ENCODE results near the gene PON3.

The PON3 gene

GRCh38 chr7:95396136-95397032 lies at the start of gene PON3:
PON3 (minus strand) TSS chr7:95396375; CDS start chr7:95396350, 25 bp downstream.
- TF ChIP-seq POLR2AphosphoS5 (IDR thresholded peaks at IDR 0.05; ENCODE audit: borderline replicate concordance, low read depth, low read length), result no peak
- no peak for TF ChIP-seq EZH2 (IDR thresholded peaks at IDR 0.05)
- TF ChIP-seq FOXP2 (optimal IDR thresholded peaks at IDR 0.05; ENCODE audit: control extremely low read depth, extremely low read length, insufficient read depth), result no peak
- no peak within 1 kb of the TSS for H3K9ac ChIP-seq (ENCODE audit: insufficient read length)

DNA sequence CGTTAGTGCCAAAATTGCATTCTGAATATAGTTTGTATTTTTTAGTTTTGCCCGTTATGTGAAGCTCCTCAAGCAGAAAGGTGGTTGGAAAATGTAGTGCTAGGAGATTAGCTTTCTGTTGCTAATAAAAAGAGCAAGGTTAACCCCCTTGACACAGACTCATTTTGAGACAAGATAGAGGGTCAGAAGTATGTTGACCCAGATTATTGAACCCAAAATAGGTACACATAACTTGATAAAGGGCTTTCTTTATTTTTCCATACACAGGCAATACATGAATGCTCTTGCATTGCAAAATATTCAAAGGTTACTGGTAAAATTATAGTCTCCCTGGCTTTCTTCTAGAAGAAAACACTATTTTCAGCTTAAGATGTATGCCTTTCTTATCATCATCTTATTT lies 48.6 kb upstream of the PON3 start:
- no peak overlapping the region for H3K4me3 ChIP-seq
- no peaks in the 10 kb centered on the region for H3K36me3 ChIP-seq (ENCODE audit: insufficient read depth, low read length)
- no peak for TF ChIP-seq FOXP2 (optimal IDR thresholded peaks at IDR 0.05; ENCODE audit: control extremely low read depth, extremely low read length, insufficient read depth)
- TF ChIP-seq EZH2 (IDR thresholded peaks at IDR 0.05), result no peak
- TF ChIP-seq POLR2AphosphoS5 (IDR thresholded peaks at IDR 0.05; ENCODE audit: borderline replicate concordance, low read depth, low read length), result no peak
- no peaks in the 10 kb centered on the region for H3K9me3 ChIP-seq (ENCODE audit: low read depth, low read length)
- H3K9ac ChIP-seq (ENCODE audit: insufficient read length), result no peak overlapping the region
- H3K27ac ChIP-seq, result no peak overlapping the region
- no peak for DNase-seq (ENCODE audit: low read depth, low spot score)

More at GRCh38 chr7:95396136-95397032, at the start of gene PON3:
- Histone ChIP-seq H3K27ac (no peak within 1 kb of the TSS), H3K9me3 (ENCODE audit: low read depth, low read length) (no peaks in the 10 kb centered on the region), H3K4me3 (no peak within 1 kb of the TSS), H3K36me3 (ENCODE audit: insufficient read depth, low read length) (no peaks in the 10 kb centered on the region)
- DNase-seq (ENCODE audit: low read depth, low spot score), result no peak

GRCh38 chr7:95441042-95441823 lies 45.1 kb upstream of the PON3 start:
- H3K4me3 ChIP-seq, result no peak overlapping the region
- no peak for TF ChIP-seq FOXP2 (optimal IDR thresholded peaks at IDR 0.05; ENCODE audit: control extremely low read depth, extremely low read length, insufficient read depth)
- no peak for TF ChIP-seq EZH2 (IDR thresholded peaks at IDR 0.05)
- TF ChIP-seq POLR2AphosphoS5 (IDR thresholded peaks at IDR 0.05; ENCODE audit: borderline replicate concordance, low read depth, low read length), result no peak
- no peak for DNase-seq (ENCODE audit: low read depth, low spot score)

GRCh38 chr7:95440394-95441038 lies 44.3 kb upstream of the PON3 start:
- TF ChIP-seq EZH2 (IDR thresholded peaks at IDR 0.05) (no peak), POLR2AphosphoS5 (IDR thresholded peaks at IDR 0.05; ENCODE audit: borderline replicate concordance, low read depth, low read length) (no peak), FOXP2 (optimal IDR thresholded peaks at IDR 0.05; ENCODE audit: control extremely low read depth, extremely low read length, insufficient read depth) (no peak)
- Histone ChIP-seq H3K4me3 (no peak overlapping the region), H3K9me3 (ENCODE audit: low read depth, low read length) (no peaks in the 10 kb centered on the region), H3K36me3 (ENCODE audit: insufficient read depth, low read length) (no peaks in the 10 kb centered on the region), H3K9ac (ENCODE audit: insufficient read length) (no peak overlapping the region), H3K27ac (no peak overlapping the region)
- no peak for DNase-seq (ENCODE audit: low read depth, low spot score)

More at GRCh38 chr7:95441042-95441823, 45.1 kb upstream of the PON3 start:
- H3K9me3 ChIP-seq (ENCODE audit: low read depth, low read length), result no peaks in the 10 kb centered on the region
- H3K27ac ChIP-seq, result no peak overlapping the region
- H3K9ac ChIP-seq (ENCODE audit: insufficient read length), result no peak overlapping the region
- H3K36me3 ChIP-seq (ENCODE audit: insufficient read depth, low read length), result no peaks in the 10 kb centered on the region

DNA sequence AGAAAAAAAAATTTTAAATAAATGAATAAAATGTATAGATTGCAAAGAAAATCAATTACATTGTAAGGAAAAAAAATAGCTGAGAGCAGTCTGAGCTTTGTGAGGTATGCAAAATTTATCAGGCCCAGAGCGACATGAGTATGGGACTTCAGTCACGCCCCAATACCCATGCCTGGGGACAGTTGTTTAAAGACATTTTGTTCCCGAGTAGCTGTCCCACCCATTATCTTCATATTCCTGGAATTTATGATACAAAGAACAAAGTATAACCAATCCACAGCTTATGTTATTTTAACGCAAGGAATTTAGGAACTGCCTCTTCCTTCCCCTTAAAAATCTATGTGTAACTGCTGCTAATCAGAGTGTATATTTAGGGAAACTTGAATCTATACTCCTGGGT lies 40.2 kb upstream of the PON3 start:
- no peak for DNase-seq (ENCODE audit: low read depth, low spot score)
- Histone ChIP-seq H3K9me3 (ENCODE audit: low read depth, low read length) (no peaks in the 10 kb centered on the region), H3K4me3 (no peak overlapping the region), H3K36me3 (ENCODE audit: insufficient read depth, low read length) (peaks cover 9% of the 10 kb centered on the region; the same call in 1 of the 2 replicates), H3K9ac (ENCODE audit: insufficient read length) (no peak overlapping the region), H3K27ac (no peak overlapping the region)
- TF ChIP-seq POLR2AphosphoS5 (IDR thresholded peaks at IDR 0.05; ENCODE audit: borderline replicate concordance, low read depth, low read length) (no peak), FOXP2 (optimal IDR thresholded peaks at IDR 0.05; ENCODE audit: control extremely low read depth, extremely low read length, insufficient read depth) (no peak), EZH2 (IDR thresholded peaks at IDR 0.05) (no peak)

GRCh38 chr7:95435422-95435780 lies 39.2 kb upstream of the PON3 start:
- H3K9ac ChIP-seq (ENCODE audit: insufficient read length), result peak overlapping the region; percentile 91
- no peak for DNase-seq (ENCODE audit: low read depth, low spot score)
- peak overlapping the region; percentile 94 for H3K4me3 ChIP-seq
- peak overlapping the region; percentile 77; the same call in 1 of the 2 replicates for H3K27ac ChIP-seq
- no peaks in the 10 kb centered on the region for H3K9me3 ChIP-seq (ENCODE audit: low read depth, low read length)
- H3K36me3 ChIP-seq (ENCODE audit: insufficient read depth, low read length), result peaks cover 9% of the 10 kb centered on the region; the same call in 1 of the 2 replicates
- TF ChIP-seq POLR2AphosphoS5 (IDR thresholded peaks at IDR 0.05; ENCODE audit: borderline replicate concordance, low read depth, low read length) (no peak), EZH2 (IDR thresholded peaks at IDR 0.05) (no peak), FOXP2 (optimal IDR thresholded peaks at IDR 0.05; ENCODE audit: control extremely low read depth, extremely low read length, insufficient read depth) (no peak)

- Histone ChIP-seq H3K4me3 (peak within 1 kb of the TSS; percentile 94), H3K36me3 (ENCODE audit: insufficient read depth, low read length) (peaks cover 9% of the 10 kb centered on the region; the same call in 1 of the 2 replicates), H3K27ac (peak within 1 kb of the TSS; percentile 77), H3K9ac (ENCODE audit: insufficient read length) (peak within 1 kb of the TSS; percentile 91), H3K9me3 (ENCODE audit: low read depth, low read length) (no peaks in the 10 kb centered on the region)
- peak; percentile 22 for DNase-seq (ENCODE audit: low read depth, low spot score)
- no peak for TF ChIP-seq FOXP2 (optimal IDR thresholded peaks at IDR 0.05; ENCODE audit: control extremely low read depth, extremely low read length, insufficient read depth)
- peak; percentile 73; the same call in 1 of the 2 replicates for TF ChIP-seq POLR2AphosphoS5 (IDR thresholded peaks at IDR 0.05; ENCODE audit: borderline replicate concordance, low read depth, low read length)
Measured at GRCh38 chr7:95434557-95435421, 38.6 kb upstream of the PON3 start, which contains the start of gene PON2. PON2 (minus strand) TSS chr7:95435028; CDS start chr7:95434951, 77 bp downstream.

All from SK-N-MC (cell line).